ENCODE data around the gene TCIRG1.
A peak's percentile ranks its signal among the peaks of the same experiment; 100 is the strongest.

Gene TCIRG1

GRCh38 chr11:68016904-68017817 is 21.7 kb upstream of the TCIRG1 start:
- DNase-seq (ENCODE audit: low read depth): no peak

GRCh38 chr11:68017980-68018729 is 20.7 kb upstream of the TCIRG1 start:
- DNase-seq (ENCODE audit: low read depth): no peak

GRCh38 chr11:68018730-68019190 is 20.1 kb upstream of the TCIRG1 start:
- no peak for DNase-seq (ENCODE audit: low read depth)

- DNase-seq (ENCODE audit: low read depth): no peak
These were observed 19.3 kb upstream of the TCIRG1 start for GRCh38 chr11:68019486-68019885.

GRCh38 chr11:68020575-68020974 is 18.2 kb upstream of the TCIRG1 start:
- no peak for DNase-seq (ENCODE audit: low read depth)

- DNase-seq (ENCODE audit: low read depth): no peak
These were observed 17.5 kb upstream of the TCIRG1 start for GRCh38 chr11:68021167-68021787.

GRCh38 chr11:68022531-68022930 is 16.3 kb upstream of the TCIRG1 start:
- DNase-seq (ENCODE audit: low read depth): no peak

- no peak for DNase-seq (ENCODE audit: low read depth)
These were observed 14.3 kb upstream of the TCIRG1 start for GRCh38 chr11:68024508-68024907.

- DNase-seq (ENCODE audit: low read depth): no peak
These were observed 13.8 kb upstream of the TCIRG1 start for GRCh38 chr11:68025047-68025446.

- no peak for DNase-seq (ENCODE audit: low read depth)
These were observed 12.3 kb upstream of the TCIRG1 start for GRCh38 chr11:68026391-68027105.

- DNase-seq (ENCODE audit: low read depth): no peak
These were observed 11.2 kb upstream of the TCIRG1 start for GRCh38 chr11:68027667-68028066.

- no peak for DNase-seq (ENCODE audit: low read depth)
These were observed 9.9 kb upstream of the TCIRG1 start for GRCh38 chr11:68028802-68029545.

- DNase-seq (ENCODE audit: low read depth): peak; percentile 98
These were observed 8.3 kb upstream of the TCIRG1 start, which contains the start of gene NDUFS8 for GRCh38 chr11:68030318-68031143. TSS of gene NDUFS8 (plus strand) at chr11:68030681. CDS start at chr11:68032152, 1,471 bp downstream.

- DNase-seq (ENCODE audit: low read depth): no peak
These were observed 7.7 kb upstream of the TCIRG1 start for GRCh38 chr11:68031144-68031464.

- no peak for DNase-seq (ENCODE audit: low read depth)
These were observed 6.8 kb upstream of the TCIRG1 start for GRCh38 chr11:68032003-68032402.

- no peak for DNase-seq (ENCODE audit: low read depth)
These were observed 5.7 kb upstream of the TCIRG1 start for GRCh38 chr11:68032997-68033707.

- DNase-seq (ENCODE audit: low read depth): no peak
These were observed 5.1 kb upstream of the TCIRG1 start for GRCh38 chr11:68033708-68034045.

- DNase-seq (ENCODE audit: low read depth): no peak
These were observed 3.5 kb upstream of the TCIRG1 start for GRCh38 chr11:68035266-68035876.

- DNase-seq (ENCODE audit: low read depth): no peak
These were observed 2.6 kb upstream of the TCIRG1 start for GRCh38 chr11:68036141-68036716.
